ENCODE data around the gene HNRNPDL. TPM values are rescaled to one million over a fixed set of nuclear protein-coding genes. Genes with fewer than 3 reads are reported as not detected.
"Not testable (repeated sequence)": the region's sequence is repeated elsewhere in the genome, so short reads cannot be mapped to it uniquely, and the experiment has no call there.

HNRNPDL gene
- total RNA-seq: 100 to 1,000 TPM; 311 to 320 TPM

GRCh38 chr4:82430193-82430963 lies at the start of gene HNRNPDL, which contains the start of gene ENOPH1:
HNRNPDL (minus strand) TSS chr4:82430462; CDS start chr4:82429690, 772 bp downstream.
ENOPH1 (plus strand) TSS chr4:82430590; CDS start chr4:82430830, 240 bp downstream.
- peaks cover 53% of the 10 kb centered on the region for H3K36me3 Mint-ChIP-seq (ENCODE audit: low read depth)
- ChIA-PET POLR2A (interaction anchor here (1.0 kb wide), 1 partner anchor 9 kb away, joined by 3 read pairs; no protein-coding TSS in a partner anchor), CTCF (interaction anchor here (1.1 to 3.9 kb wide), 16 partner anchors 9 to 1190 kb away, joined by 3 to 39 read pairs (median 6); partner anchors contain the start of gene COPS4)
- DNase-seq: peak; percentile 97
- no peaks in the 10 kb centered on the region for H3K27me3 Mint-ChIP-seq
- peak within 1 kb of the TSS; percentile 100 for H3K4me3 Mint-ChIP-seq
- H3K4me1 Mint-ChIP-seq: peaks cover 59% of the 10 kb centered on the region
- peak within 1 kb of the TSS; percentile 100 for H3K27ac Mint-ChIP-seq
- no peaks in the 10 kb centered on the region for H3K9me3 Mint-ChIP-seq

DNA sequence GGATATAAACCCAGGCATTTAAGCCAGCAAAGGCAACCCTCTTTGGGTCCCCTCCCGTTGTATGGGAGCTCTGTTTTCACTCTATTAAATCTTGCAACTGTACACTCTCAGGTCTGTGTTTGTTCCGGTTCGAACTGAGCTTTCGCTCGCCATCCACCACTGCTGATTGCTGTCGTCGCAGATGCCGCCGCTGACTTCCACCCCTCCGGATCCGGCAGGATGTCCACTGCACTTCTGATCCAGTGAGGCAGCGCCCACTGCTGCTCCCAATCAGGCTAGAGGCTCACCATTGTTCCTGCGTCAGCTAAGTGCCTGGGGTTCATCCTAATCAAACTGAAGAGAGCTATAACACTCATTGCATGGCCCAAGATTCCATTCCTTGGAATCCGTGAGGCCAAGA lies 49.3 kb upstream of the HNRNPDL start:
- no peak for DNase-seq
- peak overlapping the region; percentile 57 for H3K27ac Mint-ChIP-seq
- POLR2A ChIA-PET: no interaction called here
- no peaks in the 10 kb centered on the region for H3K9me3 Mint-ChIP-seq
- peaks cover 2% of the 10 kb centered on the region for H3K36me3 Mint-ChIP-seq (ENCODE audit: low read depth)
- H3K4me3 Mint-ChIP-seq: no peak overlapping the region
- CTCF ChIA-PET: interaction anchor here (0.6 to 1.2 kb wide), 3 partner anchors 15 to 1734 kb away, joined by 3 read pairs; no protein-coding TSS in a partner anchor
- no peaks in the 10 kb centered on the region for H3K27me3 Mint-ChIP-seq
- no peaks in the 10 kb centered on the region for H3K4me1 Mint-ChIP-seq

DNA sequence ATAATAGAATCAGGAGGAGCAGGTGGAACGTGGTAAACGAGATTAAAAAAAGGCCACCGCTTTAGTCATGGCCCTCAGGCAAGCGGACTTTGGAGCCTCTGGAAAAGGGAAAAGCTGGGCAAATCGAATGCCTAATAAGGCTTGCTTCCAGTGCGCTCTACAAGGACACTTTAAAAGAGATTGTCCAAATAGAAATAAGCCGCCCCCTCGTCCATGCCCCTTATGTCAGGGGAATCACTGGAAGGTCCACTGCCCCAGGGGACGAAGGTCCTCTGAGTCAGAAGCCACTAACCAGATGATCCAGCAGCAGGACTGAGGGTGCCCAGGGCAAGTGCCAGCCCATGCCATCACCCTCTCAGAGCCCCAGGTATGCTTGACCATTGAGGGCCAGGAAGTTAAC lies 47.2 kb upstream of the HNRNPDL start:
- H3K36me3 Mint-ChIP-seq (ENCODE audit: low read depth); CTCF ChIA-PET; H3K4me3 Mint-ChIP-seq; DNase-seq; H3K27ac Mint-ChIP-seq; H3K4me1 Mint-ChIP-seq; H3K9me3 Mint-ChIP-seq; H3K27me3 Mint-ChIP-seq; POLR2A ChIA-PET: not testable (repeated sequence)

- H3K27me3 Mint-ChIP-seq; H3K9me3 Mint-ChIP-seq; H3K4me1 Mint-ChIP-seq; H3K36me3 Mint-ChIP-seq (ENCODE audit: low read depth); POLR2A ChIA-PET; DNase-seq; H3K27ac Mint-ChIP-seq; H3K4me3 Mint-ChIP-seq: not testable (repeated sequence)
- CTCF ChIA-PET: interaction anchor here (1.4 kb wide), 1 partner anchor 9 kb away, joined by 5 read pairs; no protein-coding TSS in a partner anchor
Measured at GRCh38 chr4:82475931-82476330, 45.7 kb upstream of the HNRNPDL start.

DNA sequence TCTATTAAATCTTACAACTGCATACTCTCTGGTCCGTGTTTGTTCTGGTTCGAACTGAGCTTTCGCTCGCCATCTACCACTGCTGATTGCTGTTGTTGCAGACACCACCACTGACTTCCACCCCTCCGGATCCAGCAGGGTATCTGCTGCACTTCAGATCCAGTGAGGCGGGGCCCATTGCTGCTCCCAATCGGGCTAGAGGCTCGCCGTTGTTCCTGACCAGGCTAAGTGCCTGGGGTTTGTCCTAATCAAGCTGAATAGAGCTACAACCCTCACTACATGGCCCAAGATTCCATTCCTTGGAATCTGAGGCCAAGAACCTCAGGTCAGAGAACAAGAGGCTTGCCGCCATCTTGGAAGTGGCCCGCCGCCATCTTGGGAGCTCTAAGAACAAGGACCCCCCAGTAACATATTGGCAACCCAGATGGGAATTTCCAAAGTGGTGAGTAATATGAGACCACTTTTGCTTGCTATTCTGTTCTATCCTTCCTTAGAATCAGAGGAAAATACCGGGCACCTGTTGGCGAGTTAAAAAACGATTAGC lies 43.4 kb upstream of the HNRNPDL start:
- CTCF ChIA-PET: interaction anchor here (1.9 kb wide), 1 partner anchor 27 kb away, joined by 4 read pairs; no protein-coding TSS in a partner anchor
- H3K27me3 Mint-ChIP-seq: no peaks in the 10 kb centered on the region
- H3K4me1 Mint-ChIP-seq: no peaks in the 10 kb centered on the region
- POLR2A ChIA-PET: no interaction called here
- no peak overlapping the region for H3K27ac Mint-ChIP-seq
- H3K4me3 Mint-ChIP-seq: no peak overlapping the region
- H3K9me3 Mint-ChIP-seq: no peaks in the 10 kb centered on the region
- DNase-seq: no peak
- no peaks in the 10 kb centered on the region for H3K36me3 Mint-ChIP-seq (ENCODE audit: low read depth)

GRCh38 chr4:82473080-82473479 lies 42.8 kb upstream of the HNRNPDL start:
- H3K9me3 Mint-ChIP-seq; H3K27ac Mint-ChIP-seq; POLR2A ChIA-PET; H3K4me3 Mint-ChIP-seq; H3K4me1 Mint-ChIP-seq; DNase-seq; H3K36me3 Mint-ChIP-seq (ENCODE audit: low read depth); H3K27me3 Mint-ChIP-seq: not testable (repeated sequence)
- CTCF ChIA-PET: interaction anchor here (1.6 to 1.9 kb wide), 2 partner anchors 28 to 188 kb away, joined by 3 to 4 read pairs; no protein-coding TSS in a partner anchor

DNA sequence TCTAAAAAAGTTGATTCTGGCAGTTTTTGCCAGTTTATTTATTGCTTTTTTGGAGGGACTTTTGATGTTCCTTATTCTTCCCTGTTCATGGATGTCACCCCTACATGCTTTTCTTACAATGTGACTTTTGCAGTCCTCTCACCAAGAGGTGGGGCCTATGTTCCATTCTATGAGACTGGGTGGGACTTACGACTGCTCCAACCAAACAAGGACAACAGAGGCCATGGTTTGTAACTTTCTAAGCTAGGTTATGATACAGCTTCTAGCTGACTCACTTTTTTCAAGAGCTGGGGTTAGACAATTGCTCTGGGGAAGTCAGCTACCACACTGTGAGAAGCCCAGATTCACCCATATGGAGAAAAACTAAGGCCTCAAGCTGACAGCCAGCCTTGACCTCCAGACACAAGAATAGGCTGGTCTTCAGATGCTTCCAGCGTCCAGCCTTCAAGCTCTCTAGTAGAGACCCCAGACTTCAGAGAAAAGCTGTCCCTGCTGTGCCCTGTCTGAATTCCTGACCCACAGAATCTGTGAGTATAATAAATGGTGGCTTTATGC lies 39.6 kb upstream of the HNRNPDL start:
- DNase-seq: no peak
- no peaks in the 10 kb centered on the region for H3K4me1 Mint-ChIP-seq
- no peaks in the 10 kb centered on the region for H3K27me3 Mint-ChIP-seq
- CTCF ChIA-PET: interaction anchor here (0.8 to 1.2 kb wide), 2 partner anchors 25 to 234 kb away, joined by 3 to 7 read pairs; no protein-coding TSS in a partner anchor
- H3K4me3 Mint-ChIP-seq: no peak overlapping the region
- POLR2A ChIA-PET: no interaction called here
- peaks cover 9% of the 10 kb centered on the region for H3K36me3 Mint-ChIP-seq (ENCODE audit: low read depth)
- peak overlapping the region; percentile 25 for H3K27ac Mint-ChIP-seq
- H3K9me3 Mint-ChIP-seq: no peaks in the 10 kb centered on the region

DNA sequence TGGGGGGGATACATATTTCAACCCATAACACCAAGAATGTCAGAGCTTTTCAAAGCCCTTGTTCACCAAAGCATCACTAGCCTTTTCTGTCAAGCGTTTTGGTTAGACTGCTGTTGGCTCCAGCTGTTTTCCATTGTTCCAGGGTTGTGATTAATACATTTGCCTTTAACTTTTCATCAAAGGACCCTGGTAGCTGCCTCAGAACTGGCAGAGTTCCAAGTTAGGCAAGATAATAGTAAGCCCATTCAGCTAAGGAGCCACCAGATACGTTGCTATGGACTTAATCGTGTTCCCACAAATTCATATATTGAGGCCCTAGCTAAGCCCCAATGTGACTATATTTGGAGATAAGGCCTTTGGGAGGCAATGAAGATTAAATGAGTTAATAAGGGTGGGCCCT lies 37.2 kb upstream of the HNRNPDL start:
- Mint-ChIP-seq H3K4me3 (no peak overlapping the region), H3K27ac (no peak overlapping the region), H3K4me1 (no peaks in the 10 kb centered on the region), H3K9me3 (no peaks in the 10 kb centered on the region), H3K36me3 (ENCODE audit: low read depth) (peaks cover 12% of the 10 kb centered on the region), H3K27me3 (no peaks in the 10 kb centered on the region)
- POLR2A ChIA-PET: no interaction called here
- DNase-seq: no peak
- CTCF ChIA-PET: interaction anchor here (1.2 kb wide), 2 partner anchors 18 to 38 kb away, joined by 3 to 4 read pairs; no protein-coding TSS in a partner anchor

DNA sequence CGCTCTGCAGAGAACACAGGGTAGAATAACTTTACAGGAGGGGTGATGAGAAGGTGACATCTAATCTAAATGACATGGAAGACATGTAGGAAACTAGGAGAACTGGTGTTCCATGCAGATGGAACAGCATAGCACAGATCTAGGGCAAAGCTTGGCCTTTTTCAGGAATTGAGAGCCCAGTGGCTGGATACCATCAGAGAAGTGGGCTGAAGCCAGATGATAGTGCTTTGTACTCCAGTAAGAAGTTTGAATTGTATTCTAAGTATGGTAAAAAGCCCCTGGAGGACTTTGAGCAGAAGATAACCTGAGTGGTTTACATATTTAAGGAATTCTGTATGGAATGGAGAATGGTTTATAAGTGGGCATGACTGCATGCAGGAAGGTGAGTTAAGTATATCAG lies 33.0 kb upstream of the HNRNPDL start:
- no peak overlapping the region for H3K27ac Mint-ChIP-seq

DNA sequence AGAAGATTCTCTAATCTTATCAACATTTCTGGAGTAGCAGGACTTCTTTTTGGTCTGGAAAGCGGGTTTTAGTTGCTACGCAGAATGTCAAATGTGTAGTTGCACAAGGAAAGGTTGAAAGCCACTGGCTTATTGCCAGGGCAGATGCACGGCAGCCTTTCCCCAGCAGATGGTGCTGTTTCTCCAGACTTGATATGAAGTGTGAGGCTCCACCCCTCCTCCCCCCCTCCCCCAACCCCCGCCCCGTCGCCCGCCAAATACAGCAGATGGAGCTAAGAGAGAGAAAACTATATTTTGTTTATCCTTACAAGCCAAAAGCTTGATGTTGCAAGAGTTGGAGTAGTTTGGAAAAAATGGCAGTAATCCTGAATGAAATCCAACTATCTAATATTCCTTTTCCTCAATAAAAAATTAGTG lies 32.2 kb upstream of the HNRNPDL start:
- POLR2A ChIA-PET: no interaction called here
- Mint-ChIP-seq H3K27me3 (no peaks in the 10 kb centered on the region), H3K4me1 (peaks cover 4% of the 10 kb centered on the region), H3K36me3 (ENCODE audit: low read depth) (peaks cover 22% of the 10 kb centered on the region), H3K9me3 (no peaks in the 10 kb centered on the region), H3K4me3 (no peak overlapping the region), H3K27ac (no peak overlapping the region)
- DNase-seq: peak; percentile 90
- CTCF ChIA-PET: interaction anchor here (0.5 to 1.6 kb wide), 4 partner anchors 23 to 38 kb away, joined by 3 to 4 read pairs (median 4); no protein-coding TSS in a partner anchor

More for the DNA sequence above, 33.0 kb upstream of the HNRNPDL start:
- H3K27me3 Mint-ChIP-seq: no peaks in the 10 kb centered on the region
- DNase-seq: no peak
- peaks cover 18% of the 10 kb centered on the region for H3K36me3 Mint-ChIP-seq (ENCODE audit: low read depth)
- ChIA-PET POLR2A (no interaction called here), CTCF (interaction anchor here (1.6 kb wide), 1 partner anchor 24 kb away, joined by 4 read pairs; no protein-coding TSS in a partner anchor)
- peaks cover 4% of the 10 kb centered on the region for H3K4me1 Mint-ChIP-seq
- no peak overlapping the region for H3K4me3 Mint-ChIP-seq
- no peaks in the 10 kb centered on the region for H3K9me3 Mint-ChIP-seq

- H3K4me3 Mint-ChIP-seq: no peak overlapping the region
- H3K27ac Mint-ChIP-seq: no peak overlapping the region
- H3K9me3 Mint-ChIP-seq: no peaks in the 10 kb centered on the region
- H3K36me3 Mint-ChIP-seq (ENCODE audit: low read depth): peaks cover 27% of the 10 kb centered on the region
- H3K27me3 Mint-ChIP-seq: no peaks in the 10 kb centered on the region
- POLR2A ChIA-PET: no interaction called here
- peaks cover 4% of the 10 kb centered on the region for H3K4me1 Mint-ChIP-seq
- no peak for DNase-seq
- CTCF ChIA-PET: interaction anchor here (0.7 to 1.6 kb wide), 4 partner anchors 11 to 39 kb away, joined by 3 to 4 read pairs (median 3); no protein-coding TSS in a partner anchor
Measured at GRCh38 chr4:82461710-82462109, 31.4 kb upstream of the HNRNPDL start.

DNA sequence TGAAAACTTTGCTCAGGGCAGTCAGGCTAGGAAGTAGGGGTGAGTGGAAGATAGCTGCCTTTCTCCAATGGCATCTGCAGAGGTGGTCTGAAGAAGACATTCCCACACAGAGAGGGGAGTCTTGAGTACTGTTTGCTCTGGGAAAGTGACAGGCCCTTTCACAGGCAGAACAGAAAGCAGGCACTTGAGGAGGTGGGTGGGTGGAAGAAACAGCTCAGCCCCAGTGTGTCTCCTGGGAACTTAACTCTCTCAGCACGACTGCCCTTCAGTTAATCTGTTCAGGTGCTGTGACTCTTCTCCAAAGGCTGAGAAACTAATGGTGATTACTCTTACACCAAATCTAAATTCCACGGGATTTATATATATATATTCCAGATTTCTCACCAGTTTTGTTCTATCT lies 28.5 kb upstream of the HNRNPDL start:
- Mint-ChIP-seq H3K36me3 (ENCODE audit: low read depth) (peaks cover 38% of the 10 kb centered on the region), H3K9me3 (no peaks in the 10 kb centered on the region), H3K27ac (no peak overlapping the region), H3K27me3 (no peaks in the 10 kb centered on the region), H3K4me1 (peaks cover 4% of the 10 kb centered on the region), H3K4me3 (no peak overlapping the region)
- ChIA-PET POLR2A (no interaction called here), CTCF (interaction anchor here (0.5 to 2.0 kb wide), 3 partner anchors 11 to 300 kb away, joined by 3 to 6 read pairs (median 4); no protein-coding TSS in a partner anchor)
- no peak for DNase-seq

DNA sequence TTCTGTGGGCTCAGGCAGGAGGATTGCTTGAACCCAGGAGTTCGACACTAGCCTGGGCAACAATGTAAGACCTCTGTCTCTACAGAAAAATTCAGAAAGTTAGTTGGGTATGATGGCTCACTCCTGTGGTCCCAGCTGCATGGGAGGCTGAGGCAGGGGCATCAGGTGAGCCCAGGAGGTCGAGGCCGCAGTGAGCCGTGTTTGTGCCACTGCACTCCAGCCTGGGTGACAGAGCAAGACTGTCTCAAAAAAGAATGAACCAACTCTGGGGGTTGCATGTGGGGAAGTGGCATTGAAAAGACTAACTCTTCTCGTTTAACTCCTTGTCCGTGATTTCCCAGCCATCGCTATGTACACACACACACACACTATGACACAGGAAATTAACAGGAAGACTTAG lies 27.0 kb upstream of the HNRNPDL start:
- no peak for DNase-seq
- Mint-ChIP-seq H3K4me3 (no peak overlapping the region), H3K9me3 (no peaks in the 10 kb centered on the region), H3K27me3 (no peaks in the 10 kb centered on the region), H3K4me1 (peaks cover 4% of the 10 kb centered on the region), H3K36me3 (ENCODE audit: low read depth) (peaks cover 45% of the 10 kb centered on the region), H3K27ac (no peak overlapping the region)
- CTCF ChIA-PET: no interaction called here
- POLR2A ChIA-PET: no interaction called here
